Hepatocyte (in vitro differentiated cells): ENCODE results near the gene IGSF11. TPM values are rescaled to one million over a fixed set of nuclear protein-coding genes. Genes with fewer than 3 reads are reported as not detected.

ENCODE experiments used
- DNase-seq: peaks from one replicate; pipeline ENCODE4 v3.0.0-alpha.2; 2016; ENCODE audit warnings: low spot score
- H2AFZ ChIP-seq: fragments of 200-600 bp; sonication (generic); 2 replicates; pipeline ENCODE4 v1.6.0; 2016; ENCODE audit warnings: antibody characterized with exemption, mild to moderate bottlenecking
- H3K27ac ChIP-seq: fragments of 200-600 bp; sonication (generic); 2 replicates; pipeline ENCODE4 v1.5.1; 2016; ENCODE audit warnings: mild to moderate bottlenecking
- H3K27me3 ChIP-seq: fragments of 200-600 bp; sonication (generic); 2 replicates; pipeline ENCODE4 v1.6.1; 2016
- H3K36me3 ChIP-seq: fragments of 200-600 bp; sonication (generic); replicated peaks from 2 replicates; pipeline ENCODE4 v1.5.1; 2016; ENCODE audit warnings: low read depth; ENCODE audit not compliant: insufficient read depth
- H3K4me1 ChIP-seq: fragments of 200-600 bp; sonication (generic); 2 replicates; pipeline ENCODE4 v1.5.1; 2016; ENCODE audit warnings: mild to moderate bottlenecking, moderate library complexity; ENCODE audit not compliant: insufficient read depth
- H3K4me2 ChIP-seq: fragments of 200-600 bp; sonication (generic); 2 replicates; pipeline ENCODE4 v1.6.0; 2016
- H3K4me3 ChIP-seq: fragments of 200-600 bp; sonication (generic); 2 replicates; pipeline ENCODE4 v1.5.1; 2016; ENCODE audit warnings: mild to moderate bottlenecking
- H3K79me2 ChIP-seq: fragments of 200-600 bp; sonication (generic); 2 replicates; pipeline ENCODE4 v1.6.0; 2017; ENCODE audit warnings: mild to moderate bottlenecking
- H3K9me2 ChIP-seq: fragments of 200-600 bp; sonication (generic); replicated peaks from 2 replicates; pipeline ENCODE4 v1.6.0; 2017; ENCODE audit warnings: mild to moderate bottlenecking; ENCODE audit not compliant: insufficient read depth
- H3K9me3 ChIP-seq: fragments of 200-600 bp; sonication (generic); 2 replicates; pipeline ENCODE4 v1.5.1; 2016; ENCODE audit warnings: low read depth, mild to moderate bottlenecking
- H4K20me1 ChIP-seq: fragments of 200-600 bp; sonication (generic); 2 replicates; pipeline ENCODE4 v1.6.0; 2016; ENCODE audit warnings: mild to moderate bottlenecking; ENCODE audit not compliant: insufficient read depth, poor library complexity, severe bottlenecking
- CTCF ChIP-seq: fragments of 200-600 bp; sonication (generic); IDR thresholded peaks from 2 replicates; pipeline ENCODE4 v1.5.1; 2016; ENCODE audit warnings: antibody characterized with exemption, mild to moderate bottlenecking; ENCODE audit not compliant: poor library complexity
- EZH2 ChIP-seq: fragments of 200-600 bp; sonication (generic); IDR thresholded peaks from 2 replicates; pipeline ENCODE4 v1.6.1; 2016; ENCODE audit warnings: antibody characterized with exemption, mild to moderate bottlenecking, borderline replicate concordance
- EZH2phosphoT487 ChIP-seq: fragments of 200-600 bp; sonication (generic); IDR thresholded peaks from one replicate; pipeline ENCODE4 v1.6.1; 2018; ENCODE audit warnings: antibody characterized with exemption, mild to moderate bottlenecking, low read depth, moderate library complexity; ENCODE audit not compliant: unreplicated experiment, severe bottlenecking
- WGBS: methylation state at CpG from one replicate; pipeline ENCODE4 v1.1.6; 2016; ENCODE audit warnings: low lambda C conversion rate; ENCODE audit errors: missing lambda C conversion rate; 5-methylcytosine and 5-hydroxymethylcytosine counted together
- polyA plus RNA-seq: library from polyadenylated mRNA; unstranded; fragments of >200 nt; fragmentation: Nextera tagmentation; extraction: Ambion mirVana; gene quantifications from 2 replicates; pipeline ENCODE4 v1.2.1, GENCODE V29; 2016
- total RNA-seq: library from RNA; depleted of rRNA; stranded (reverse); fragments of >200 nt; gene quantifications from 2 replicates; pipeline ENCODE4 v1.2.3, GENCODE V29; 2014

The IGSF11 gene
- total and polyA plus RNA-seq, 2 experiments from 2014 or later = 1.0 TPM; not detected in 1

DNA sequence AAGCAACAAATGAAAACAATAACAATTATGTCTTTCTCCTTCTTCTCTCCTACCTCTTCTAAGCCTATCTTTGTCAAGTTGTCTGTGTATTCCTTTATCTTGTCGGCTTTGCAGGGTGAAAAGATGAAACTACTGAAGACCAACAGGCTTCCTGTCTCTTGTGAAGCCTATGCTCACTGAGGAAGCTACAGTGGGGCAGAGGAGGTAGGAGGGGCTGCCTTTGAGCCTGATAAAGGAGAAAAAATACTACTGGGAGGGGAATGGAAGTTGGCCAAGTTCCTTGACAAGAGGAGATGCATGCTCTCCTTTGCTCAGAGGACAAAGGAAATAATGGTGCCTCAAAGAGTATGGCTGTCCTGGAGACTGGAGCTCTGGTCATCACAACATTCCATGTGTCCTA lies 92.0 kb downstream of the IGSF11 start:
- Histone ChIP-seq H3K4me3 (no peak overlapping the region), H3K36me3 (no peaks in the 10 kb centered on the region), H3K9me2 (no peaks in the 10 kb centered on the region), H3K4me2 (no peak overlapping the region), H3K27me3 (no peaks in the 10 kb centered on the region), H4K20me1 (no peaks in the 10 kb centered on the region), H3K9me3 (no peaks in the 10 kb centered on the region), H3K4me1 (no peaks in the 10 kb centered on the region), H2AFZ (no peak overlapping the region), H3K27ac (no peak overlapping the region), H3K79me2 (no peaks in the 10 kb centered on the region)
- DNase-seq = no peak
- TF ChIP-seq EZH2phosphoT487 (no peak), EZH2 (no peak), CTCF (no peak)
- 78% methylated on average over 1 of the region's 1 CpG for WGBS

DNA sequence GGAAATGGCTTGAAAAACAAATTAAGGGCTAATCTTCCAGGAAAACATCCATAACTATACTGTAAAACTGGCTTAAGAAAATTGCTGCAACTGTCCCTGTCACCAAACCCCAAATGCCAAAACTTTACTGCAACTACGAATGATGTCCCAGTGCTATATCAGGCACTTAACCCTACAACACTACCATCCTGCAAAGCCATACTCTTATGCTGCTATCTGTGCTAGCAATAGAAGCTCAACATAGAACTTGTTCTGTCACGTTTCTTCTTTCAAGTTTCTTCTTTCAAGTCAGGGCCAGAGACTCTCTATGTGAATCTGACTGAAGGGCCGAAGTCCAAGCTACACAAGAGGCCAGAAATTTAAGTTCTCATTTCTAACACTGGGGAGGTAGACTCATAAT lies 92.5 kb downstream of the IGSF11 start:
- Histone ChIP-seq H4K20me1 (no peaks in the 10 kb centered on the region), H3K9me3 (no peaks in the 10 kb centered on the region), H3K4me3 (no peak overlapping the region), H3K27ac (no peak overlapping the region), H3K27me3 (no peaks in the 10 kb centered on the region), H3K4me1 (no peaks in the 10 kb centered on the region), H3K9me2 (no peaks in the 10 kb centered on the region), H2AFZ (no peak overlapping the region), H3K36me3 (no peaks in the 10 kb centered on the region), H3K79me2 (no peaks in the 10 kb centered on the region), H3K4me2 (no peak overlapping the region)
- TF ChIP-seq EZH2phosphoT487 (no peak), CTCF (no peak), EZH2 (no peak)
- no peak for DNase-seq
- 87% methylated on average over 3 of the region's 3 CpGs for WGBS

DNA sequence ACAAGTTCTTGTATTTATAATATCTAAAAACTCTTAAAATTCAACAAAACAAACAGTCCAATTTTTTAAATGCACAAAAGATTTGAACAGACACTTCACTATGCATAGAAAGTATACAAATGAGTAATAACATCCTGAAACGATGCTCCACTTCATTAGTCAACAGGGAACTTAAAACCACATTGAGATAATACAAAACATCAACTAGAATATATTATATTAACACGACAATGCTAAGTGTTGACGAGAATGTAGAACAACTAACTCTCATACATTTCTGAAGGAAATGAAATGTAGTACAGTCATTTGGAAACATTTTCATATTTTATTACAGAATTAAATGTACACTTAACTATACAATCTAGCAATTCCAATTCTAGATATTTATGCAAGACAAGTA lies 93.4 kb downstream of the IGSF11 start:
- WGBS = 87% methylated on average over 3 of the region's 3 CpGs
- H2AFZ ChIP-seq = no peak overlapping the region

More for the DNA sequence above, 93.4 kb downstream of the IGSF11 start:
- no peak overlapping the region for H3K4me2 ChIP-seq
- no peaks in the 10 kb centered on the region for H3K4me1 ChIP-seq
- no peaks in the 10 kb centered on the region for H3K9me3 ChIP-seq
- TF ChIP-seq EZH2phosphoT487 (no peak), EZH2 (no peak), CTCF (no peak)
- H3K4me3 ChIP-seq = no peak overlapping the region
- no peaks in the 10 kb centered on the region for H3K27me3 ChIP-seq
- no peaks in the 10 kb centered on the region for H3K36me3 ChIP-seq
- H3K79me2 ChIP-seq = no peaks in the 10 kb centered on the region
- no peaks in the 10 kb centered on the region for H4K20me1 ChIP-seq
- H3K27ac ChIP-seq = no peak overlapping the region
- DNase-seq = no peak
- H3K9me2 ChIP-seq = no peaks in the 10 kb centered on the region
